GM19240 (cell line): ENCODE measurements around the gene PEPD.
"Not testable (repeated sequence)": the region's sequence is repeated elsewhere in the genome, so short reads cannot be mapped to it uniquely, and the experiment has no call there.

Source experiments
- DNase-seq: peaks from one replicate; pipeline ENCODE4 v3.0.0; 2011; ENCODE audit warnings: low spot score; ENCODE audit not compliant: insufficient read length

PEPD gene

DNA sequence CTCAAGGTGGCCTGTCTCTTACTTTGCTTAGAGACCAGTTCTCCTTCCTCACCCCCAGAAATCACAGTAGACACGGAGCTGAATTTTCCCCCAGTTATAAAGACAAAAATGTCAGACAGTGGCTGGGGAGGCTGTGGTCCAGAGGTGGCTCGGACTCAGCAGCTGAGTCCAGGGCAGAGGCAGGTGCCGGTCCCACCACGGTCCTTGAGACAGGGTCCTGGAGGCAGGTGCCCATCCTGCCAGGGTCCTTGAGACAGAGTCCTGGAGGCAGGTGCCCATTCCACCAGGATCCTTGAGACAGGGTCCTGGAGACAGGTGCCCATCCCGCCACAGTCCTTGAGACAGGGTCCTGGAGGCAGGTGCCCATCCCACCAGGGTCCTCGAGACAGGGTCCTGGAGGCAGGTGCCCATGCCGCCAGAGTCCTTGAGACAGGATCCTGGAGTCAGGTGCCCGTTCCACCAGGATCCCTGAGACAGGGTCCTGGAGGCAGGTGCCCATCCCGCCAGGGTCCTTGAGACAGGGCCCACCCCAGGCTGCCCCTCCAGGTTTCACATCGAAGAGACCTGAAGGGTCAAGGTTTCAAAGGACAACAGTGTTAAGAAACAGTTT is 23.1 kb downstream of the PEPD start:
- no peak for DNase-seq

DNA sequence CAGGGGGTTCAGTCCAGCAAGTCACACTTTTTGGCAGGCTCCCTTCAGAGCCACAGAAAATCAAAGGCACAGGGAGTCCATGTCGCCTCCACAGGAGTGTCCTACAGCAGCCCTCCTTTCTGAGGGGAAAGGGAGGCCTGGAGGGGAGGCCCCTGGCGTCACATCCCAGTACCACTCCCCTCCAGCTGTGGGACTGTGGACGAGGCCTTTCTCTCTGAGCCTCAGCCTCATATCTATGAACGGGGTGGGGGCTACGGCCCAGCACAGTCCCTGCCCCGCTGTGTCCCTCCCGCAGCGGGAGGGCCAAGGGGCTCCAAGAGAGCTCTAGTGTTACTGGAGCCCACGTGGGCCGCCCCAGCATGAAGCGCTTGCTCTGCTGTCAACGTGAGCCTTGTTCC is 23.8 kb downstream of the PEPD start:
- DNase-seq, result no peak

DNA sequence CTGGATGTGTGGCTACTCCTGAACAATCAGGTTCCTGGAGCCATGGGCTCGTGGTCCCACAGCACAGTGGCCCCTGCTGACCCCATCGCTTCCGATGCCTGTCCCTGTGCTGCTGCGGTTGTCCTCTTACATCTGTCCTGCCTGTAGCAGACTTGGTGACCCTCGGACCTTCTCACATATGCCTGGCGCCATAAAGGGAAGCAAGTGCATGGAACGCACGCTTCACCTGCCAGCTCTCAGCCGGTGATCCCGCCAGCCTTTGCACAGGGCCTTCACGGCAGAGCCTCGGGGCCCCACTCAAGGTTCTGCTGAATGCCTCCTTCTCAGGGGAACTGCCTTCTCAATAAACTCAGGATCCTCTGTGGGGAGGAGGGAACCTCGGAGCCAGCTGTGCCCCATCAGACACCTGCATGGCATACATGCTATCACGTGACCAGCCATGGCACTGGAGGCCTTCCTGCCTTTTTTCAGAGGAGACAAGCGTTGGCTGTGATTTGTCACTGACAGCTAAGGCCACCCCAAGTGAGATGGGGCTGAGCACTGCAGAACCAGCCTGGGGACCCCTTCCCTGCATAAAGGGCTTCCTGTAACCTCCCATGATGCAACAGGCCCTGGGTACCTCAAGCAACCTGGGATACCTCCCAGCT is 24.3 kb downstream of the PEPD start:
- no peak for DNase-seq

DNA sequence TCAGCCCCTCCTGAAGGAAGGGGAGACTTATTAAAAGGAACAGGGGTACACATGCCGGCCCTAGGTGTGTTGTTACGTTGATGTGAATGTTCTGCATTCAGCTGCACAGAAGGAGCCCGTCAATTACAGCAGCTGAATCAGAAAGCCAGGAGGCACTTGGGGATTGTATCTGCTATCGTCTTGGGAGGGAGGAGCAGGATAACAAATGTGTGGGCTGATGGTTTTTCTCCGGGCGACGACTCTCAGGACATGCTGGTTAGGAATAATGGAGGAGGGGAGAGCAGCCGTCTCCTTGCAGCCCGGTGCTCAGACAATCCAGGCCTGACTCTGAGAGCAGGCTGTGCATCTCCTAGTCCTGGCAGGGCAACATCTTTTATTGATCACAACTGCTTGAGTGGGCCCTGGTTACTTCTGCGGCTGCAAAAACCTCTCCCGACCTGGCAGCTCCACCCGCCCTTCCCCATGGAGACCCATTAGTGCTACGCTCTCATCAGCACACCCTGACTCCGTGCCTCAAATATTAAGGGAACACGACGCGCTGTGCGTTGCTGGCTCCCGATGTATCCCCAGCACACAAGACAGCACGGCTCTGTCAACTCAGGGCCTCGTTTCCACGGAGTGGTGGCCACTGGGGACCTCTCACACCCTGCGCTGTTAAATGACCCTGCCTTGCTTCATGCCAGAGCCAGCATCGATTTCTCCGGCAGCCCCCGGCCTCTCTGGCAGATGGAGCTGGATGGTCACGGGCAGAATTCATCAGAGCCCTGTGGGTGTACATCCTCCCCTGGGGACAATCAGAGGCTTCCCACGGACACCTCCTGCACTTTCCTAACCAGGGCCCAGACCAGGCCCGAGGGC is 25.3 kb downstream of the PEPD start:
- no peak for DNase-seq

DNA sequence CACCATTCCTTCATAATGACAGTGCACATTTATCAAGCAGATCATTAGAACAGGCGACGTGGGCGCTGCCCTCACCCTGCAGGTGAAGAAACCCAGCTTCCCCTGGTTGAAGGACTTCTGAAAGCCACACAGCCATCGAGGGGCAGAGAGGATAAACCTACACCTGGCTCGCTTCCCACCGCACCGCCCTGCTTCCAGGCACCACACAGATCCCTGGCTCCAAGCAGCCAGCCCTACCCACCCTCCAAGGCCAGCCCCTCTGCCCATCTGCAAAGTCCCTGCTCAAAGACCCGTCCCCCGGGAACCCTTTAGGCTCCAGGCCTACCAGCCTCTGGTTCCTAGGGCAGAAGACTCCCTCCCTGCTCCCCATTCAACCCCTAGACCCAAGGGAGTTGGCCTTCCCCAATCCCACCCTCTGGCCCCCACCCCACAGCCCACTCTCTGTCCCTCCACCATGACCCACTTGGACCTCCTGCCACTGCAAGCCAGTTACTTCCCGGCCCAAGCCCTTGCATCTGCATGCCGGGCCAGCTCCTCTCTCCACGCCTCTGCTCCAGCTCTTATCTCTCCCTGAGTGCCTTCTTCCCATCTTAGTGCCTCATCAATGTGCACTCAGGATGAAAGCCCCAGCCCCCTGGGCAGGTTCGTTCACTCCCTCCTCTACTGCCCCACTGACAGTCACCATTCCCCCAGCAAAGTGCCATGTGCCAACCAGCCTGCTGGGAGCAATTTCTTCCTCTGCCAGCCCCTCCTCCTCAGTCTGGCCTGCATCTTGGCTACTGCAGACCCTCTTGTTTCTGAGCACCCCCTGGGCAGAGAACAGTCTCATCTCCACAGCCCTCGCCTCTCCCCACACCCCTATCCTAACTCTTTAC is 28.0 kb downstream of the PEPD start:
- DNase-seq, result no peak

DNA sequence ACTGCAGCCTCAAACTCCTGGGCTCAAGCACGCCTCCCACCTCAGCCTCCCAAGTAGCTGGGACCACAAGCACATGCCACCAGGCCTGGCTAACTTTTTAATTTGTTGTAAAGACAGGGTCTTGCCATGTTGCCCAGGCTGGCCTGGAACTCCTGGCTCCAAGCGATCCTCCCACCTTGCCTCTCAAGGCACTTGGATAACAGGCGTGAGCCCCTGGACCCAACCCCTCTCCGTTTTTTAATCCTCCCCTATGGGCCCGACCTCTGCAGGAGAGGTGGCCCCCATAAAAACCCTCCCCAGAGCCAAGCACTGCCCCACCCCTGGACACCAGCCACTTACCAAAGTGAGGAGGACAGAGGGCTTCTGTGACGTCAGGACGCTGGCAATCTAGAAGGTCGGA is 28.6 kb downstream of the PEPD start:
- no peak for DNase-seq

DNA sequence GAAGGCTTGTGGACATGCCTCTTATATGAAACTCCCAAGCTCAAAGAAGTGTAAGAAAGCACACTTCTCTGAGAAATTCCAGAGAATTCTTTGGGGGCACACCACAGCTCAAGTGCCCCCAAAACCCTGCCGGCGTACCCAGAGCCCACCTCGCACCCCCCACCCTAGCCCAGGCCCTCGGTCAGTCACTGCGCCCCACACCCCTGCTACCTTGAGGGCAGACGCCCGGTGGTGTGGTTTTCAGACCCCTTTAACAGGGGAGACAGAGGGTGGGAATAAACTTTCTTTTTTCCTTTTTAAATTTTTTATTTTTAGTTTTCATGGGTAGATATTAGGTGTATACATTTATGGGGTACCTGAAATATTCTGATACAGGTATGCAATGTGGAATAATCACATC is 29.5 kb downstream of the PEPD start:
- no peak for DNase-seq

DNA sequence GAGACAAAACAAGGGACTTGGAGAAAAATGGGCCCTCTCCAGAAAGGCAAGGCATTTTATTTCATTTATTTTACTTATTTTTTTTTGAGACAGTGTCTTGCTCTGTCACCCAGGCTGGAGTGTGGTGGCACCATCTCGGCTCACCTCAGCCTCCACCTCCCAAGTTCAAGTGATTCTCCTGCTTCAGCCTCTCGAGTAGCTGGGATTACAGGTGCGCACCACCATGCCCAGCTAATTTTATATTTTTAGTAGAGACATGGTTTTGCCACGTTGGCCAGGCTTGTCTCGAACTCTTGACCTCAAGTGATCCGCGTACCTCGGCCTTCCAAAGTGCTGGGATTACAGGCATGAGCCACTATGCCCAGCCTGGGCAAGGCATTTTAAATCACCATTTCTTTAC is 31.0 kb downstream of the PEPD start:
- DNase-seq, result not testable (repeated sequence)

DNA sequence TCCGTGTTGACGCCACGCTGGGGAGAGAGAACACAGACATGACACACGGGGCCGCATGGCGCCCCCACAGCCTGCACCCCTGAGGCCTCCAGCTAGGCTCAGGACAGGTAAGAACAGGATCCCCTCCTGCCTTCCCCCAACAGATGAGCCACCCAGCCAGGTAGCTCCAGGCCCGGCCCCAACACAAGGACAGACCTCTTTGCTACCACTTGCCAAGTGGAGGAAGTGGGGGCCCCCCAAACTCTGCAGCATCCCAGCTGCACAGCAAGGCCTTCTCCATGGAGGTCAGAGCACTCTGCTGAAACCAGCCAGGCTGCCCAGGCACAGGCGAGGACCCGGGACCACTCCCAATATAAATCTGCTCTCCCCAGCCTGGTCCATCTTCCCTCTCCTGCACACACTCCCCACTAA is 31.5 kb downstream of the PEPD start:
- DNase-seq, result no peak

DNA sequence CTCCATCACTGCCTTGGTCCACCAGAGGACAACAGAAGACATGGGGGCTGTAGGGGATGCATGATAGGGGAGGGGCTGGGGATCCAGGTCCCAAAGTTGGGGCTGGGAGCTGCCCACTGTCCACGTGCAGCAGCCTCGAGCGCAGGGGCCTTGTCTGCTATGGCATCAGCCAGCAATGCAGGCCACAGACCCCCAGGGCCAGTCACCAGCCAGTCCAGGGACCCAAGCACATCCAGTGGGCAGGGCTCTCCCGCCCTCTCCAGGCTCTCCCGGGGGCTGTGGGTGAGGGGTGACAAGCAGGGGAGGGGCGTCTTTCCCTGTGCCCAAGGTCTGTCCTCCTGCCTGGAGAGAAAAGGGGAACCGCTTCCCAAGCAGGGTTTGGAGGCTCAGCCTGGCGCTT is 32.8 kb downstream of the PEPD start:
- no peak for DNase-seq

DNA sequence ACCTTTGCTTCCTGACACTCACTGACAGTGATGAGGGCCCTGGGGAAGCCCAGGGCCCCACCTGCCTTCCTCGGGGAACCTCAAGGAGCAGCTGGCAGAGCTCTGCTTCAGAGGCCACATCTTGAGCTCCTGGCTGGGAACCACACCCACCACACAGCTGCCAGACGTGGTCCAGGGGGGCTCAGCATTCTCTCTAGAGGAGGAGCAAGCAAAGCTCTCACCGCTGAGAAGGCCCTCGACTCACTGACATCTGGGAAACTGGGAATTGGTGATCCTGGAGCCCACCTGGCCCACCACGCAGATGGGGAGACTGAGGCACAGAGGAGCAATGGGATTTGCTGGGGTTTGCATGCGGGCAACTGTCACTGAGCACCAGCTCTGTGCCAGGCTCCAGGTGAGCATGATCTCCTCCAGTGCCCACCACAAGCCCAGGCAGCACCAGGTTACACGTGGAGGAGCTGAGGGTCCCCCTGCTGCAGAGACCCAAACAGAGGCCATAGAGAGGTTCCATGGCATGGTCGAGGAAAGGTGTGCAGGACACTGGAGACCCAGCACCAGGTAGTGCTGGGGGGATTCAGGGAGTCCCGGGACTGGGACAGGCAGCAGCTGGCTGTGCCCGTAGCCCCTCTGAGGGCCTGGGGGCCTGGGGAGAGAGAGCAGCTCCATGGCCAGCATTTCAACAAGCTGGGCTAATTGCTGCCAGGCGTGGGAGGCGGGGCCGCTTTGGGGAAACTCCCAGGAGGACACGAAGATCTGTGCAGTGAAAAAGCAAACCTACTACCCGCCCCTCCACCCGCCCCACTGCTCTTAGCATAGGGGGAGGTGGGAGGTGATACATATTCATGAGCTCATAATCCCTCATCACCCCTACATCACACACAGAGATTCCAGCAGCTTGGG is 33.4 kb downstream of the PEPD start:
- DNase-seq, result no peak

DNA sequence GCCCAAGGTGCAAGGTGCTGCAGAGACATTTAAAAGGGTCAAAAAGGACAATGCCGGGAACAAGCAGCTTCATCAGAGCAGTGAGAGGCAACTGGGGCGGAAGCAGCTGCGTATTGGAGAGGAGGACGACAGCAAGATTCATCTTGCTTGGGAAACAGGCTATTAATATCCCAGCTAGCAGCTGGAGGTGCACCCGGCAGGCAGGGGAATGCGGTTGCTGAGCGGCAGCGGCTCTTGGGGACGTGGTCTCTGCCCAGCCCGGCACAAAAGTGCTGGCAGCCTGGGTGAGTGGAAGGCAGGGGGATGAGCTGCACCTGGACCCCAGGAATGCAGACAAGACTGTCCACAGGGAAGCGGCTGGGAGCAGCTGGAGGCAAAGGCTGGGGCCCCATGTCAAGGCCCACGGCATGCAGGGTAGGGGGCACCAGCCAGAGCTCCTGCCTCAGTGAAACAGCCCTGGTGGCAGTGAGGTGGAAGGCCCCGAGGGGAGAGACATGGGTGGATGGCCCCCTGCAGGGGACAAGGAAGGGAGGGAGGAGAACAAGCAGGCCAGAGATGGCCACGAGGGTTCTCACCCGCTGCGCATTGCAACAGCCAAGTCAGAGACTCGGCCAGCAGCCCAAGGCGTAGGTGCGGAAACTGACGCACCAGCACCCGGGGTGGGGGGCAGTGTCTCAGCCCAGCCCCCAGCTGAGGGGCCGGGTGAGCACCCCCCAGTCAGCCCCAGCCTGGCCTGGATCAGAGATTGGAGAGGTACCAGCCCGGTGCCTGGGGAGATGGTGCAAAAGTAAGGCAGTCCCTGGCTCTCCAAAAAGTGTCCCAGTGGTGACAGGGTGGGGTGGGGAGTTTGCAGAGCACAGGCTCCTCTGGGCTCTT is 34.4 kb downstream of the PEPD start:
- DNase-seq, result no peak

DNA sequence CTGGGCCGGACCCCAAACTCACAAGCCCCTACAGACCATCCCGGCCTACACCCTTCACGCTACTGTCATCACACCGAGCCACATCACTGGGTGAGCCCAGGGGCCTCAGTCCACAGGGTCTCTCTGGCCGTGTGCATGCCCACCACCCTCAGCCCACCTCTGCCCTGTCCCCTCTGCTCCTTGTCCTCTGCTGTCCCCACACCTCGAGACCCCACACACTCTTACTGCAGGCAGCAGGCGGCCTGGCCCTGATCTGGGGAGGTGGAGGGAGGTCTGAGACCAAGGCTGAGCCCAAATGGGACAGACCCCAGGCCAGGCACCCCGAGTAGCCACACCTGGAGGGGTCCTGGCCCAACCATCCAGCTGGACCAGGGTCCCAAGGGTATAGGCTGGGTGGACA is 35.2 kb downstream of the PEPD start:
- no peak for DNase-seq

DNA sequence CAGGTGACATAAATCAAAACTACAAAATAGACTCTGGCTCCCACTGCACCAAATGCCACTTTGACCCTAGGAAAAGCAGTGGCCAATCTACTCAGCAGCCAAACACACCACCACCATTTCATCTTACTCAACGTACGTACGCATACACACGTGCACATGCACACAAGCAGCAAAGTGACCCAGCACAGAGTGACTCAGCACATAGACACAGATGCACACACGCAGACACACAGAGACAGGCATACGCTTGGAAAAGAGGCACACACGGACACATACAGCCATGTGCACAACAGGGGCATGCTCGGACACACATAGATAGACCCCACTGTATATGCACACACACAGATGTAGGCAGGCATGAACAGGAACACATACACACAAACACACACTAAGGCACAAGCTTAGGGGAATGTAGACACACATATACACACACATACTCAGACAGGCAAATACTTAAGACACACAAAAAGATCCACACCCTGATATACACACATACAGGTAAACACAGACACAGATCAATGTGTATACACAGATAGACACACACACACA is 37.3 kb downstream of the PEPD start:
- DNase-seq, result no peak

DNA sequence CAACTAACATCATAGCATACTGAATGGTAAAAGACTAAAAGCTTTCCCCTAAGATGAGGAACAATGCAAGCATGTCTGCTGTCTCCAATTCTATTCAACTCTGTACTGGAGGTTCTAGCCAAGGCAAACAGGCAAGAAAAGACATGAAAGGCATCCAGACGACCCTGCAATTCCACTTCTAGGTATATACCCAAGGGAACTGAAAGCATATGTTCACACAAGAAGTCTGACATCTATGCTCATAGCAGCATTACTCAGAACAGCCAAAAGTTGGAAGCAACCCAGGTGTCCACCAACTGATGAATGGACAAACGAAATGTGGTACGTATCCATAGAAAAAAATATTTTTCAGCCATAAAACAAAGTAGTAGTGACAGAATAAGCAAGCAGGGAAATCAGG is 39.1 kb downstream of the PEPD start:
- DNase-seq, result no peak

DNA sequence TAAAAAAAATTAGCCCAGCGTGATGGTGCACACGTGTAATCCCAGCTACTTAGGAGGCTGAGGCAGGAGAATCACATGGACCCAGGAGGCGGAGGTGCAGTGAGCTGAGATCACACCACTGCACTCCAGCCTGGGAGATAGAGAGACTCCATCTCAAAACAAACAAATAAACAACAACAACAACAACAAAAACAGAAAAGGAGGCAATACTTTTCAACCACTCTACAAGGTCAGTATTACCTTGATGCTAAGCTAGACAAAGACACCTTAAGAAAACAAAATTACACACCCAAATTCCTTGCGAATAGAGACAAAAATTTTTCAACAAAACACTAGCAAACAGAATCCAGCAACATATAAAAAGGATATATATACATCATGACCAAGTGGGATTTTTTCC is 39.7 kb downstream of the PEPD start:
- DNase-seq, result no peak

DNA sequence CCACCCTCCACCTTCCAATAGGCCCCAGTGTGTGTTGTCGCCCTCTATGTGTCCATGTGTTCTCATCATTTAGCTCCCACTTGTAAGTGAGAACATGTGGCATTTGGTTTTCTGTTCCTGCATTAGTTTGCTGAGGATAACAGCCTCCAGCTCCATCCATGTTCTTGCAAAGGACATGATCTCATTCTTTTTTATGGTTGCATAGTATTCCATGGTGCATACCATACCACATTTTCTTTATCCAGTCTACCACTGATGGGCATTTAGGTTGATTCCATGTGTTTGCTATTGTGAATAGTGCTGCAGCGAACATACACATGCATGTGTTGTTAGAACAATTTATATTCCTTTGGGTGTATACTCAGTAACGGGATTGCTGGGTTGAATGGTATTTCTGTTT is 42.0 kb downstream of the PEPD start:
- DNase-seq, result not testable (repeated sequence)

DNA sequence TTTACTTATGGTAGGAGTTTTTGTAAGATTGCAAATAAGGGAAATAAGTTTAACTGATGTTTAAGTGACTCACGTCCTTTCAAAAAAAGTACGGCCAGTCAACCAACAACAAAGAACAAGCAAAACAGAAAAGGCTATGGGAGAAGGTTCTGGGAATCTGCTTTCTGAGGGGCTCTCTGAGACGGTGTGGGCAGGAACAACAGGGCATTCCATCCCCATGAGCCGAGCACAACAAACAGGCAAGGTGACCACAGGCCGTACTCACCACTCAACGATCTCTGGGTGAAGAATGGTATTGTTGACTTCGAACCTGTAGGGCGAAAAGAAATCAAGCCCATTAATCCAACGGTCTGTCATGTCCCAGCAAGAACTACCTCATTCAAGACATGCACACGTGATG is 43.8 kb downstream of the PEPD start:
- DNase-seq, result no peak

DNA sequence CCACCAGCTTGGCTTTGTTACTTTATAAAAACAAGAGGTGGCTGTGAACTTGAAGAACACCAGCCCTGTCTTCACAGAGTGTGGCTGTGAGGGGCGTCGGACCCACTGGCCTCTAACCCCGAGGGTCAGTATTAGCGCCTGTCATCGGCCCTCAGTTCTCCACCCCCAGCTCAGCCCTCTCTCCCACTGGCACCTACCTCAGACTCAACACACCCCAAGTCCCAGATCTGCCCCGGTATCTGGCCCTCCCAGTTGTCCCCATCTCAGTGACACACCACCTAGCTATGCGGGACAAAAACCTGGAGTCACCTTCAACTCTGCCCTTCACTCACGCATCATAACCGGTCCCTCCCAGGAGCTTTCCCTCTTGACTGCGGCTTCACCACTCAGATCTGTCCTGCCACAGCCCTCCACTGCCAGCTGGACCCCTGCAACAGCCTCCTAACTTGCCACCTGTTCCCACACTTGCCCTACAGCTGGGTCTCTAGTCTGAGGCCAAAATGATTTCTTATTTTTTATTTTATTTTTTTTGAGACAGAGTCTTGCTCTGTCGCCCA is 45.4 kb downstream of the PEPD start:
- DNase-seq, result no peak
